HL-60 (cell line): ENCODE results near the gene RSPH3.

Experiments used
- DNase-seq, 2 experiments: peaks; one replicate each; pipeline ENCODE4 v3.0.0-alpha.2; 2010 to 2020; ENCODE audit warnings: low read depth in 1 of 2, low spot score in 1 of 2
- H3K27ac ChIP-seq: fragments of 250-450 bp; sonication (Bioruptor Pico); replicated peaks from 2 replicates; pipeline ENCODE4 v1.5.1; 2020; ENCODE audit warnings: mild to moderate bottlenecking, moderate library complexity
- H3K27me3 ChIP-seq: fragments of 250-450 bp; sonication (Bioruptor Pico); 2 replicates; pipeline ENCODE4 v1.5.1; 2021; ENCODE audit warnings: mild to moderate bottlenecking, moderate library complexity; ENCODE audit not compliant: insufficient read depth, poor library complexity, severe bottlenecking
- H3K4me3 ChIP-seq: replicated peaks from 2 replicates; pipeline ENCODE4 v1.5.1; 2011; ENCODE audit warnings: mild to moderate bottlenecking, control low read depth, low read length; ENCODE audit not compliant: insufficient read depth
- GABPA ChIP-seq: IDR thresholded peaks from 2 replicates; pipeline ENCODE4 v1.6.1; 2012; ENCODE audit warnings: low read depth
- POLR2AphosphoS5 ChIP-seq: IDR thresholded peaks from 2 replicates; pipeline ENCODE4 v1.6.1; 2012; ENCODE audit warnings: low read depth
- SPI1 ChIP-seq: IDR thresholded peaks from 2 replicates; pipeline ENCODE4 v1.6.1; 2012; ENCODE audit warnings: low read depth, mild to moderate bottlenecking, borderline replicate concordance
- TF ChIP-seq, protein P1 (sequence below): IDR thresholded peaks from 2 replicates; pipeline ENCODE4 v1.6.1; 2012; ENCODE audit warnings: low read depth; ENCODE audit not compliant: insufficient replicate concordance
- TF ChIP-seq, protein P2 (sequence below): IDR thresholded peaks from one replicate; pipeline ENCODE4 v1.5.1; 2011; ENCODE audit warnings: low read length, control low read depth, inconsistent platforms; ENCODE audit not compliant: insufficient read depth

RSPH3 gene

DNA sequence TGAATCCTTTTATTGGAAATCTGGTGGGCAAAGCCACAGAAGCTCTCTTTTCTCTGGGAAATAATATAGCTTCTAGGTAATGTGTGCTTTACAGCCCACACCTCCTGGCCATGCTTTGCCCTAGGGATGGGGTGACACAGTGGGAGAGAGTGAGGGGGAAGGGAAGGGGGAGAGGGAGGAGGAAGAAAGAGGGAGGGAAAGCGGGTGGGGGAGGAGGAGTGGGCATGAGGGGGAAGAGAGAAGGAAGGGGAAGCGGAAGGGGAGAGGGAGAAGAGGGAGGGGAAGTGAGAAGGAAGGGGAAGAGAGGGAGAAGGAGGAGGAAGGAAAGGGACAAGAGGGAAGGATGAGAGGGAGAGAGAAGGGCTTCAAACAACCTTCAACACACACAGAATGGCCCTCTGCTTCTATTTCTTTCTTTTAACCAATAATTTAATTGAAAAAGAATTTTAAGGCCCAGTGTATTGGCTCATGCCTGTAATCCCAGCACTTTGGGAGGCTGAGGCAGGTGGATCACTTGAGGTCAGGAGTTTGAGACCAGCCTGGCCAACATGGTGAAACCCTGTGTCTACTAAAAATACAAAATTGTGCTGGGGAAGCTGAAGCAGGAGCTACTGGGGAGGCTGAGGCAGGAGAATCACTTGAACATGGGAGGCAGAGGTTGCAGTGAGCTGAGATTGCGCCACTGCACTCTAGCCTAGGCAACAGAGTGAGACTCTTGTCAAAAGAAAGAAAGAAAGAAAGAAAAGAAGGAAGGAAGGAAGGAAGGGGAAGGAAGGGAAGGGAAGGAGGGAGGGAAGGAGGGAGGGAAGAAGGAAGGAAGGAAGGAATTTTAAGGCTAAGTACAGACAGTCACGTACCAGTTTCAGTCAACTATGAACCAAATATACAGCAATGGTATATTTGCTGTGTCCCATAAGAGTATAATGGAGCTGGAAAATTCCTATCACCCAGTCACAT, 75.2 kb downstream of the RSPH3 start:
- no peaks in the 10 kb centered on the region for H3K27me3 ChIP-seq
- TF ChIP-seq, protein P1, sequence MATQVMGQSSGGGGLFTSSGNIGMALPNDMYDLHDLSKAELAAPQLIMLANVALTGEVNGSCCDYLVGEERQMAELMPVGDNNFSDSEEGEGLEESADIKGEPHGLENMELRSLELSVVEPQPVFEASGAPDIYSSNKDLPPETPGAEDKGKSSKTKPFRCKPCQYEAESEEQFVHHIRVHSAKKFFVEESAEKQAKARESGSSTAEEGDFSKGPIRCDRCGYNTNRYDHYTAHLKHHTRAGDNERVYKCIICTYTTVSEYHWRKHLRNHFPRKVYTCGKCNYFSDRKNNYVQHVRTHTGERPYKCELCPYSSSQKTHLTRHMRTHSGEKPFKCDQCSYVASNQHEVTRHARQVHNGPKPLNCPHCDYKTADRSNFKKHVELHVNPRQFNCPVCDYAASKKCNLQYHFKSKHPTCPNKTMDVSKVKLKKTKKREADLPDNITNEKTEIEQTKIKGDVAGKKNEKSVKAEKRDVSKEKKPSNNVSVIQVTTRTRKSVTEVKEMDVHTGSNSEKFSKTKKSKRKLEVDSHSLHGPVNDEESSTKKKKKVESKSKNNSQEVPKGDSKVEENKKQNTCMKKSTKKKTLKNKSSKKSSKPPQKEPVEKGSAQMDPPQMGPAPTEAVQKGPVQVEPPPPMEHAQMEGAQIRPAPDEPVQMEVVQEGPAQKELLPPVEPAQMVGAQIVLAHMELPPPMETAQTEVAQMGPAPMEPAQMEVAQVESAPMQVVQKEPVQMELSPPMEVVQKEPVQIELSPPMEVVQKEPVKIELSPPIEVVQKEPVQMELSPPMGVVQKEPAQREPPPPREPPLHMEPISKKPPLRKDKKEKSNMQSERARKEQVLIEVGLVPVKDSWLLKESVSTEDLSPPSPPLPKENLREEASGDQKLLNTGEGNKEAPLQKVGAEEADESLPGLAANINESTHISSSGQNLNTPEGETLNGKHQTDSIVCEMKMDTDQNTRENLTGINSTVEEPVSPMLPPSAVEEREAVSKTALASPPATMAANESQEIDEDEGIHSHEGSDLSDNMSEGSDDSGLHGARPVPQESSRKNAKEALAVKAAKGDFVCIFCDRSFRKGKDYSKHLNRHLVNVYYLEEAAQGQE, result no peak
- TF ChIP-seq POLR2AphosphoS5 (no peak), GABPA (no peak), SPI1 (no peak)
- TF ChIP-seq, protein P2, sequence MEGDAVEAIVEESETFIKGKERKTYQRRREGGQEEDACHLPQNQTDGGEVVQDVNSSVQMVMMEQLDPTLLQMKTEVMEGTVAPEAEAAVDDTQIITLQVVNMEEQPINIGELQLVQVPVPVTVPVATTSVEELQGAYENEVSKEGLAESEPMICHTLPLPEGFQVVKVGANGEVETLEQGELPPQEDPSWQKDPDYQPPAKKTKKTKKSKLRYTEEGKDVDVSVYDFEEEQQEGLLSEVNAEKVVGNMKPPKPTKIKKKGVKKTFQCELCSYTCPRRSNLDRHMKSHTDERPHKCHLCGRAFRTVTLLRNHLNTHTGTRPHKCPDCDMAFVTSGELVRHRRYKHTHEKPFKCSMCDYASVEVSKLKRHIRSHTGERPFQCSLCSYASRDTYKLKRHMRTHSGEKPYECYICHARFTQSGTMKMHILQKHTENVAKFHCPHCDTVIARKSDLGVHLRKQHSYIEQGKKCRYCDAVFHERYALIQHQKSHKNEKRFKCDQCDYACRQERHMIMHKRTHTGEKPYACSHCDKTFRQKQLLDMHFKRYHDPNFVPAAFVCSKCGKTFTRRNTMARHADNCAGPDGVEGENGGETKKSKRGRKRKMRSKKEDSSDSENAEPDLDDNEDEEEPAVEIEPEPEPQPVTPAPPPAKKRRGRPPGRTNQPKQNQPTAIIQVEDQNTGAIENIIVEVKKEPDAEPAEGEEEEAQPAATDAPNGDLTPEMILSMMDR, result no peak
- H3K4me3 ChIP-seq, result no peak overlapping the region
- H3K27ac ChIP-seq, result no peak overlapping the region
- no peak for DNase-seq

DNA sequence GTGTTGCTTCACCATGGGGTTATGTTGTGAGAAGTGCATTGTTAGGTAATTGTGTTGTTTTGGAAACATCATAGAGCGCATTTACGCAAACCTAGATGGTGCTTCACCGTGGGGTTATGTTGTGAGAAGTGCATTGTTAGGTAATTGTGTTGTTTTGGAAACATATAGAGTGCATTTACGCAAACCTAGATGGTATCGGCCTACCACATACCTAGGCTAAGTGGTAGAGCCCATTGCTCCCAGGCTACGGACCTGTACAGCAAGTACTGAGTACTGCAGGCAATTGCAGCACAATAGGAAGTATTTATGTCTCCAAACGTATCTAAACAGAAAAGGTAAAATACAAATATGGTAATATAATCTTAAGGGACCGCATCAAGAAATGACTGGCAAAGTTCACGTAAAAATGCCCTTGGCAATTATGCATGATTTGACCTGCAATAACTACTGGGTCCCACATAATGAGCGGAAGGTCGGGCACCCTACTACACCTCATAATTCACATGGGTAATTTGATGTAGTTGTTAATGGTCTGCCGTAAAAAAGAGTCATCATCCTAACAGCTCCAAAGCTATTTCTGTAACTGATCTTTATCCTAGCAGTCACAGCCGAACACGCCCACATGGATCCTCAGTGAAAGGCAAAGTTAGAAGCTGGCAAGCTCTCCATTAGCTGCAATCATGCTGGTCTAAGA, 76.0 kb downstream of the RSPH3 start:
- Histone ChIP-seq H3K4me3 (no peak overlapping the region), H3K27me3 (no peaks in the 10 kb centered on the region), H3K27ac (no peak overlapping the region)
- DNase-seq, result no peak
- TF ChIP-seq POLR2AphosphoS5 (no peak), GABPA (no peak), SPI1 (no peak)
- TF ChIP-seq, protein P2, result no peak
- TF ChIP-seq, protein P1, result no peak
